ENCODE results near the gene PSPC1.
"Not testable (repeated sequence)": the region's sequence is repeated elsewhere in the genome, so short reads cannot be mapped to it uniquely, and the experiment has no call there.

Gene PSPC1

GRCh38 chr13:19695829-19696228 lies 86.9 kb downstream of the PSPC1 start:
- DNase-seq (ENCODE audit: low spot score) (no peak), ATAC-seq (ENCODE audit: low read depth) (no peak)
- peaks cover 21% of the 10 kb centered on the region for H3K36me3 ChIP-seq (ENCODE audit: low read depth)
- H3K9me3 ChIP-seq (ENCODE audit: severe bottlenecking) = no peaks in the 10 kb centered on the region
- H3K27ac ChIP-seq (ENCODE audit: poor library complexity, severe bottlenecking) = no peak overlapping the region
- H3K27me3 ChIP-seq (ENCODE audit: insufficient read depth, poor library complexity, severe bottlenecking) = no peaks in the 10 kb centered on the region
- no peak overlapping the region for H3K4me3 ChIP-seq (ENCODE audit: severe bottlenecking)
- TF ChIP-seq, protein P1, sequence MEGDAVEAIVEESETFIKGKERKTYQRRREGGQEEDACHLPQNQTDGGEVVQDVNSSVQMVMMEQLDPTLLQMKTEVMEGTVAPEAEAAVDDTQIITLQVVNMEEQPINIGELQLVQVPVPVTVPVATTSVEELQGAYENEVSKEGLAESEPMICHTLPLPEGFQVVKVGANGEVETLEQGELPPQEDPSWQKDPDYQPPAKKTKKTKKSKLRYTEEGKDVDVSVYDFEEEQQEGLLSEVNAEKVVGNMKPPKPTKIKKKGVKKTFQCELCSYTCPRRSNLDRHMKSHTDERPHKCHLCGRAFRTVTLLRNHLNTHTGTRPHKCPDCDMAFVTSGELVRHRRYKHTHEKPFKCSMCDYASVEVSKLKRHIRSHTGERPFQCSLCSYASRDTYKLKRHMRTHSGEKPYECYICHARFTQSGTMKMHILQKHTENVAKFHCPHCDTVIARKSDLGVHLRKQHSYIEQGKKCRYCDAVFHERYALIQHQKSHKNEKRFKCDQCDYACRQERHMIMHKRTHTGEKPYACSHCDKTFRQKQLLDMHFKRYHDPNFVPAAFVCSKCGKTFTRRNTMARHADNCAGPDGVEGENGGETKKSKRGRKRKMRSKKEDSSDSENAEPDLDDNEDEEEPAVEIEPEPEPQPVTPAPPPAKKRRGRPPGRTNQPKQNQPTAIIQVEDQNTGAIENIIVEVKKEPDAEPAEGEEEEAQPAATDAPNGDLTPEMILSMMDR (IDR thresholded peaks at IDR 0.05; ENCODE audit: poor library complexity, severe bottlenecking) = no peak
- peaks cover 14% of the 10 kb centered on the region for H3K4me1 ChIP-seq (ENCODE audit: insufficient read depth, poor library complexity, severe bottlenecking)

DNA sequence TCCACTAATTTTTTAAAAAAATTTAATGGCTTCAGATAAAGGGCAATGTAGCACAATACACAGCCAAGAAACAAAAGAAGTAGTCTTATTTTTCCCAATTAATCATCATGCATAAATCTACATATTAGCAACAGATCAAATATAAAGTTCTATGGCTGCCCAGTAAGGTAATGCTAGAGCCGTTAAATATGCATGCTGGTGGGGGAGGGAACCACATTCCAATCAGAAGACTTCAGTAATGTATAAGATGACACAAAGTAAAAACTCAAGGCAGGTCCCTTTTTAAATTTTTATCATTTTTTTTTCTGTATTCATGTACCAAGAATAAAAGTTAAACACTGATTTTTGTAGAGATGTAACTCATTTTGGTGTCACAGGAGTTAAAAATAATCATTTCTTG lies 87.3 kb downstream of the PSPC1 start:
- Histone ChIP-seq H3K4me1 (ENCODE audit: insufficient read depth, poor library complexity, severe bottlenecking) (peaks cover 12% of the 10 kb centered on the region), H3K27ac (ENCODE audit: poor library complexity, severe bottlenecking) (no peak overlapping the region), H3K4me3 (ENCODE audit: severe bottlenecking) (no peak overlapping the region), H3K9me3 (ENCODE audit: severe bottlenecking) (no peaks in the 10 kb centered on the region), H3K27me3 (ENCODE audit: insufficient read depth, poor library complexity, severe bottlenecking) (no peaks in the 10 kb centered on the region), H3K36me3 (ENCODE audit: low read depth) (peaks cover 21% of the 10 kb centered on the region)
- ATAC-seq (ENCODE audit: low read depth) (no peak), DNase-seq (ENCODE audit: low spot score) (no peak)
- TF ChIP-seq, protein P1 (IDR thresholded peaks at IDR 0.05; ENCODE audit: poor library complexity, severe bottlenecking) = no peak

- not testable (repeated sequence) for H3K27ac ChIP-seq (ENCODE audit: poor library complexity, severe bottlenecking); H3K9me3 ChIP-seq (ENCODE audit: severe bottlenecking); ATAC-seq (ENCODE audit: low read depth); H3K4me1 ChIP-seq (ENCODE audit: insufficient read depth, poor library complexity, severe bottlenecking); H3K27me3 ChIP-seq (ENCODE audit: insufficient read depth, poor library complexity, severe bottlenecking); H3K4me3 ChIP-seq (ENCODE audit: severe bottlenecking); DNase-seq (ENCODE audit: low spot score)
- H3K36me3 ChIP-seq (ENCODE audit: low read depth) = peaks cover 14% of the 10 kb centered on the region; the same call in 1 of the 2 replicates
Observed at GRCh38 chr13:19691447-19691846, 91.3 kb downstream of the PSPC1 start.

DNA sequence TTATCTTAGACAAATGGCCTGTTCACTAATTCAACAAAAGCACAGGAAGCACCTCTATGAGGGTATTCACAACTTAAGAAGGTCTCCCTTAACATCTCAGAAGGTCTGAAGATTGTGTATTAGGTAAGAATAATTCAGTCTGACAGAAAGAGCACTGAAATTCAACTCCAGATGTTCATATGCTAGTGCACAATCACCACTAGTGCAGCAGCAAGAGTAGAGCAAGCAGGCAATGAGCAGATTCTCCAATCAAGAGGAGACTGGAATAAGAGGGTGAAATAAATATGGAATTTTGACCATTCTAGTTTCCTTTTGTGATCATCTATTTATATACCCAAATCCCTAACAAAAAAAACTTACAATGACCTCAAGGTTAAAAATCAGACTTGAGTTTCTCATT lies 97.3 kb downstream of the PSPC1 start:
- ATAC-seq (ENCODE audit: low read depth) = no peak

DNA sequence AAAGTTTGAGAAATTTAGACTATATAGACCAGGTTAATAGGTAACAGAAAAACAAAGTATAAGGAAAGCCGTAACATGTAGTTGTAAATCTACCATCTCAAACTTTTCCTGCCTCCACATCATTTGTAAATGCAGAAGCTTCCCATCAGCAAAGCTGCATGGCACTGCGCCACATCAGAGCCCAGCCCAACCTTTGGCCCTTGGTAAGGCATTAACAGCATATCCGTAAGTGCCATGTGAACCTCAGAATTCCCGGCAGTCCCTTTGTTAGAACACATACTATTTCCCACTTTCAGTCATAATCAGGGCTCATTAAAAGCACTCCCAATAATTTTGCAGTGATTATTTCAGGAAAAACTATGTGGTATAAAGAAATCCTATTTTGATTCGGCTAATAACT lies 97.7 kb downstream of the PSPC1 start:
- Histone ChIP-seq H3K27ac (ENCODE audit: poor library complexity, severe bottlenecking) (no peak overlapping the region), H3K36me3 (ENCODE audit: low read depth) (peaks cover 4% of the 10 kb centered on the region), H3K4me3 (ENCODE audit: severe bottlenecking) (no peak overlapping the region), H3K4me1 (ENCODE audit: insufficient read depth, poor library complexity, severe bottlenecking) (no peaks in the 10 kb centered on the region), H3K27me3 (ENCODE audit: insufficient read depth, poor library complexity, severe bottlenecking) (no peaks in the 10 kb centered on the region), H3K9me3 (ENCODE audit: severe bottlenecking) (no peaks in the 10 kb centered on the region)
- ATAC-seq (ENCODE audit: low read depth) (no peak), DNase-seq (ENCODE audit: low spot score) (no peak)
- TF ChIP-seq, protein P1 (IDR thresholded peaks at IDR 0.05; ENCODE audit: poor library complexity, severe bottlenecking) = no peak

More for the DNA sequence above, 97.3 kb downstream of the PSPC1 start:
- TF ChIP-seq, protein P1 (IDR thresholded peaks at IDR 0.05; ENCODE audit: poor library complexity, severe bottlenecking) = no peak
- Histone ChIP-seq H3K4me1 (ENCODE audit: insufficient read depth, poor library complexity, severe bottlenecking) (no peaks in the 10 kb centered on the region), H3K9me3 (ENCODE audit: severe bottlenecking) (no peaks in the 10 kb centered on the region), H3K36me3 (ENCODE audit: low read depth) (peaks cover 7% of the 10 kb centered on the region), H3K27ac (ENCODE audit: poor library complexity, severe bottlenecking) (no peak overlapping the region), H3K27me3 (ENCODE audit: insufficient read depth, poor library complexity, severe bottlenecking) (no peaks in the 10 kb centered on the region), H3K4me3 (ENCODE audit: severe bottlenecking) (no peak overlapping the region)
- DNase-seq (ENCODE audit: low spot score) = no peak
